Duodenal mucosa (tissue), 2 donors: Measurements from ENCODE around the gene BRAP.
"Not testable (repeated sequence)": the region's sequence is repeated elsewhere in the genome, so short reads cannot be mapped to it uniquely, and the experiment has no call there.

Experiments
- H3K27ac ChIP-seq: one replicate; pipeline ENCODE4 v1.7.0; 2013; ENCODE audit warnings: low read depth, low read length
- H3K27me3 ChIP-seq, 2 donors: one replicate each; pipeline ENCODE4 v1.7.0; 2013; ENCODE audit warnings: low read length in 2 of 2, control low read depth in 1 of 2; ENCODE audit not compliant: insufficient read depth in 2 of 2, control insufficient read depth in 1 of 2
- H3K36me3 ChIP-seq, 2 donors: one replicate each; pipeline ENCODE4 v1.7.0; 2013; ENCODE audit warnings: low read length in 2 of 2, control low read depth in 1 of 2; ENCODE audit not compliant: insufficient read depth in 2 of 2, control insufficient read depth in 1 of 2
- H3K4me1 ChIP-seq, 2 donors: one replicate each; pipeline ENCODE4 v1.7.0; 2013; ENCODE audit warnings: low read length in 2 of 2, control low read depth in 1 of 2; ENCODE audit not compliant: insufficient read depth in 2 of 2, control insufficient read depth in 1 of 2
- H3K4me3 ChIP-seq, 2 donors: one replicate each; pipeline ENCODE4 v1.7.0; 2013; ENCODE audit warnings: low read length in 2 of 2, low read depth in 1 of 2
- H3K9ac ChIP-seq, 2 donors: one replicate each; pipeline ENCODE4 v1.7.0; 2013; ENCODE audit warnings: low read length in 2 of 2, low read depth in 1 of 2
- H3K9me3 ChIP-seq, 2 donors: one replicate each; pipeline ENCODE4 v1.7.0; 2013; ENCODE audit warnings: low read length in 2 of 2, control low read depth in 1 of 2; ENCODE audit not compliant: control insufficient read depth in 1 of 2

The BRAP gene

GRCh38 chr12:111617841-111618240, 67.9 kb downstream of the BRAP start:
- not testable (repeated sequence) for H3K4me1 ChIP-seq, H3K4me3 ChIP-seq, H3K9me3 ChIP-seq, H3K36me3 ChIP-seq, H3K27me3 ChIP-seq, H3K27ac ChIP-seq, H3K9ac ChIP-seq

DNA sequence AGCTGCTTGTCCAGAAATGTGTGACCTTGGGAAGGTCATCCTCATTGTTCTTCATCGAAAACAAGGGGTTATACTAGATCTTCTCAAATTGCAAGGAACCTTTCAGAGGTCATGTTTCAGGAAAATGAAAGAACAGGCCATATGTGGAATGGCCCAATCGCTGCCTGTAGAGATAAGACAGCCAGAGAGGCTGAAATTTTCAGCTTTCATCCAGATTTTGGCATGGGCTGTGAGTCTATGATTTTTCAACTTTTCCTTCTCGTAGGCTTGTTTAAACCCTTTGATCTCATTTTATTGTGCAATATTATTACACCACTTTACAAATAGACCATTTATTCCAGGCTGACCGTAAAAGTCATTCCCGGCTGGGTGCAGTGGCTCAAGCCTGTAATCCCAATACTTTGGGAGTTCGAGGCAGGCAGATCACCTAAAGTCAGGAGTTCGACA, 69.6 kb downstream of the BRAP start:
- Histone ChIP-seq H3K9ac (no peak overlapping the region), H3K4me3 (no peak overlapping the region), H3K36me3 (no peaks in the 10 kb centered on the region), H3K27me3 (no peaks in the 10 kb centered on the region), H3K27ac (no peak overlapping the region), H3K9me3 (no peaks in the 10 kb centered on the region), H3K4me1 (no peaks in the 10 kb centered on the region)

DNA sequence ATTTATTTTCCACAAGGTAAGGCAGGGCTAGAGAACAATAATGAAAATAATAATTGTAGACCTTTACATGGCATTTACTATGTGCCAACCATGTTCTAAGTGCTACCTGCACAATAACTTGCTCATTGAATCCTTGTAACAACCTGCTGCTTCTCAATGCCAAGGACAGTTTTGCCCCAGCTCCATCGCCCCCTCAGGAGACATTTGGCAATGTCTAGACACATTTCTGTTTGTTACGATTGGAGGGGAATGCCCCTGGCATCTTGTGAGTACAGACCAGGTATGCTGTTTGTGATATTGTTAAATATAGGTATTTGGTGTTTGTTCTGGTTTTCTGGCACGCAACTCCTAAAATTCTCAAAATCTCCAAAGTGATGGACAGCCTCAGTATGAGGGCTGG, 78.5 kb downstream of the BRAP start:
- Histone ChIP-seq H3K27me3 (no peaks in the 10 kb centered on the region), H3K27ac (no peak overlapping the region), H3K9ac (no peak overlapping the region), H3K4me3 (no peak overlapping the region), H3K9me3 (no peaks in the 10 kb centered on the region), H3K4me1 (no peaks in the 10 kb centered on the region), H3K36me3 (no peaks in the 10 kb centered on the region)

- no peaks in the 10 kb centered on the region for H3K27me3 ChIP-seq
- no peaks in the 10 kb centered on the region for H3K36me3 ChIP-seq
- no peak overlapping the region for H3K9ac ChIP-seq
- no peak overlapping the region for H3K4me3 ChIP-seq
- H3K4me1 ChIP-seq = no peaks in the 10 kb centered on the region
- no peaks in the 10 kb centered on the region for H3K9me3 ChIP-seq
- no peak overlapping the region for H3K27ac ChIP-seq
Measured at GRCh38 chr12:111606767-111607230, 79.0 kb downstream of the BRAP start.

DNA sequence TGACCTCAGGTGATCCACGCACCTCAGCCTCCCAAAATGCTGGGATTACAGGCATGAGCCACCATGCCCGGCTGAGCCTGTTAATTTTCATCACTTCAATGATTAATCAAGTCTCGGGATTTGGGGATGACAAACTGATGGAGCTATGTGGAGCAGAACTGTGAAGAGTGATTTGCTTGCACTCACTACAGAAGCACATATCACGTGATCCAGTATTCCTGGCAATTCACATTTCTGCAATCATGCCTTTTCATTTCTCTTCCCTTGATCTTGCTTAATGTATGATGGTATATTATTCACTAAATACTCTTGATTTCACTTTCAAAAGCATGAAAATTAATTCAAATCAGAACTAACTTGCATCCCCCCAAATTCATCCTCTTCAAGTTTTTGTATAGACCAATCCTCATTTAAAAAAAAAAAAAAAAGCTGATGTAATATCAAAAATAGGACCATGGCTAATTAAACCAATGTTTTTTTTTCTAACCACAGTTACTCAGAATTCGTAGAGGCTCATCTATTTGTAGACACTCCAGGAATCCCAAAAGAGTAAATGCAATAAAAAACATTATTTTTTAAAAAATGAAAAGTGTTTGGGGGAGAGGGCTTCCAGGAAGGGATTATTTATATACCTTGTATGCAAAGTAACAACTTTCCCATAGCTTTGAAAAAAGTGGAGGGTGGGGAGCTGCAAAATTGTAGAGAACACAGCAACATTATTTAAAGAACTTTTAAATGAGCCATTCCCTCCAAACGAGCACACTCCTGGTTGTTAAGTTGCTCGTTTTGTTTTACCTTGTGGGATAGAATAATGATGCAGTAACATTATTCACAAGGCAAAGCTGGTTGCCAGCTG, 79.6 kb downstream of the BRAP start:
- H3K9me3 ChIP-seq = no peaks in the 10 kb centered on the region
- no peak overlapping the region for H3K4me3 ChIP-seq
- H3K36me3 ChIP-seq = no peaks in the 10 kb centered on the region
- H3K4me1 ChIP-seq = no peaks in the 10 kb centered on the region
- H3K9ac ChIP-seq = no peak overlapping the region
- no peak overlapping the region for H3K27ac ChIP-seq
- no peaks in the 10 kb centered on the region for H3K27me3 ChIP-seq

DNA sequence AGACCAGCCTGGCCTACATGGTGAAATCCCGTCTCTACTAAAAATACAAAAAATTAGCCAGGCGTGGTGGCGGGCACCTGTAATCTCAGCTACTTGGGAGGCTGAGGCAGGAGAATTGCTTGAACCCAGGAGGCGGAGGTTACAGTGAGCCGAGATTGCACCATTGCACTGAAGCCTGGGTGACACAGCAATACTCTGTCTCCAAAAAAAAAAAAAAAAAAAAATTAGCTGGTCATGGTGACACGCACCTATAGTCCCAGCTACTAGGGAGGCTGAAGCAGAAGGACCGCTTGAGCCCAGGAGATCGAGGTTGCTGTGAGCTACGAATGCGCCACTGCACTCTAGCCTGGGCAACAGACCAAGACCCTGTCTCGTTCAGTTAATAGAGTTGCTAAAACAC, 82.9 kb downstream of the BRAP start:
- not testable (repeated sequence) for H3K36me3 ChIP-seq, H3K27me3 ChIP-seq, H3K27ac ChIP-seq, H3K4me1 ChIP-seq, H3K9me3 ChIP-seq, H3K4me3 ChIP-seq, H3K9ac ChIP-seq

- H3K4me1 ChIP-seq = peaks cover 0 to 8% of the 10 kb centered on the region in 2 donors
- no peaks in the 10 kb centered on the region for H3K27me3 ChIP-seq
- no peak overlapping the region for H3K4me3 ChIP-seq
- H3K27ac ChIP-seq = no peak overlapping the region
- no peak overlapping the region for H3K9ac ChIP-seq
- no peaks in the 10 kb centered on the region for H3K9me3 ChIP-seq
- H3K36me3 ChIP-seq = no peaks in the 10 kb centered on the region
Measured at GRCh38 chr12:111602348-111602747, 83.4 kb downstream of the BRAP start.

DNA sequence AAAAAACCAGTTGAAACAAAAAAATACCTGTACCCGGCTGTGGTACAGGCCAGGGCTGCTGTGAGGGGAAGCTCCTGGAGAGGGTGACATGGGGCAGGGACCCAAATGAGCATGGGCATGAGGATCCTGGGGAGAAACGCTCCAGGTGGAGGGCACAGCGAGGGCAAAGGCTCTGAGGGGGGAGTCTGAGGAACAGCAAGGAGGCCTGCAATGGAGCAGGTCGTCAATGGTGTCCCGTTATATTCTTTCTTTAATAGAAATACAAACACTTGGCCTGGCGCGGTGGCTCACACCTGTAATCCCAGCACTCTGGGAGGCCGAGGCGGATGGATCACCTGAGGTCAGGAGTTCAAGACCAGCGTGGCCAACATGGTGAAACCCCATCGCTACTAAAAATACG, 84.8 kb downstream of the BRAP start:
- H3K4me1 ChIP-seq = peaks cover 12 to 16% of the 10 kb centered on the region in 2 donors
- H3K9me3 ChIP-seq, H3K27me3 ChIP-seq, H3K9ac ChIP-seq, H3K36me3 ChIP-seq, H3K27ac ChIP-seq, H3K4me3 ChIP-seq: not testable (repeated sequence)

- H3K4me3 ChIP-seq = peak overlapping the region; percentile 83 to 96
- peak overlapping the region; percentile 74 to 84 for H3K9ac ChIP-seq
Measured at GRCh38 chr12:111600205-111600642, 85.5 kb downstream of the BRAP start.

GRCh38 chr12:111599453-111600204, 86.1 kb downstream of the BRAP start:
- peaks cover 20 to 22% of the 10 kb centered on the region in 2 donors for H3K4me1 ChIP-seq
- peak overlapping the region; percentile 74 to 84 for H3K9ac ChIP-seq
- no peaks in the 10 kb centered on the region for H3K27me3 ChIP-seq
- peak overlapping the region; percentile 91 for H3K27ac ChIP-seq
- no peaks in the 10 kb centered on the region for H3K9me3 ChIP-seq
- H3K4me3 ChIP-seq = peak overlapping the region; percentile 83 to 96
- no peaks in the 10 kb centered on the region for H3K36me3 ChIP-seq

More at GRCh38 chr12:111600205-111600642, 85.5 kb downstream of the BRAP start:
- H3K9me3 ChIP-seq = no peaks in the 10 kb centered on the region
- H3K27ac ChIP-seq = no peak overlapping the region
- H3K4me1 ChIP-seq = peaks cover 16 to 17% of the 10 kb centered on the region in 2 donors
- H3K27me3 ChIP-seq = no peaks in the 10 kb centered on the region
- no peaks in the 10 kb centered on the region for H3K36me3 ChIP-seq
